Kidney epithelial cell (primary cell): Measurements from ENCODE around the gene PSD2. TPM values are rescaled to one million over a fixed set of nuclear protein-coding genes. Genes with fewer than 3 reads are reported as not detected.

Source experiments
- DNase-seq: peaks from one replicate; pipeline ENCODE4 v3.0.0-alpha.2; 2010; ENCODE audit warnings: low read depth
- H3K27me3 ChIP-seq: 2 replicates; pipeline ENCODE4 v1.6.0; 2011; ENCODE audit warnings: low read length; ENCODE audit not compliant: control insufficient read depth, insufficient read depth
- H3K36me3 ChIP-seq: 2 replicates; pipeline ENCODE4 v1.5.1; 2011; ENCODE audit warnings: low read length; ENCODE audit not compliant: control insufficient read depth, insufficient read depth
- H3K4me3 ChIP-seq: 2 replicates; pipeline ENCODE4 v1.5.1; 2011; ENCODE audit warnings: low read depth, mild to moderate bottlenecking, control low read depth, low read length
- total RNA-seq: library from RNA; depleted of rRNA; stranded (reverse); fragments of >200 nt; gene quantifications from 2 replicates; pipeline ENCODE4 v1.2.3, GENCODE V29; 2015
- TF ChIP-seq, protein P1 (sequence below): IDR thresholded peaks from 2 replicates; pipeline ENCODE4 v1.5.1; 2011; ENCODE audit warnings: mild to moderate bottlenecking, moderate library complexity, low read length, control low read depth, inconsistent platforms; ENCODE audit not compliant: insufficient read depth, poor library complexity, severe bottlenecking

The PSD2 gene
- total RNA-seq, 1 donor from 2014 or later: 0.13 TPM

DNA sequence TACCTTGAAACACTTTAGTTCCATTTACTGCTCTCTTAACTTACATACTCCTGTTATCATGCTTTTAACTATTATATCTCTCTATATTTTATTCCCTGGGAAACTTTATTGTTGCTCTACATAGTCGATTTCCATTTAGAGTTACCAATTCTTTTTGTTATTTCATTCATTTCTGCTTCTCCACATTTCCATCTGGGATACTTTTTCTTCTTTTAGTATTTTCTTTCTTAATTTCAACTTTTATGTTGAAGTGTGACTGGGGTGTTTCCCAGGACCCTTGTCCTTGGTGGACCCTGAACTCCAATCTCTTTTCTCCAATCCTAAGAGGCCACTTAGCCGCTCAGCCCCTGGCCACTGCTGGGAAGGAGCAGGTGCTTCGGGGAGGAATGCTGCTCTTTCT, 36.0 kb downstream of the PSD2 start:
- Histone ChIP-seq H3K27me3 (peaks cover 15% of the 10 kb centered on the region), H3K4me3 (no peak overlapping the region), H3K36me3 (no peaks in the 10 kb centered on the region)
- TF ChIP-seq, protein P1, sequence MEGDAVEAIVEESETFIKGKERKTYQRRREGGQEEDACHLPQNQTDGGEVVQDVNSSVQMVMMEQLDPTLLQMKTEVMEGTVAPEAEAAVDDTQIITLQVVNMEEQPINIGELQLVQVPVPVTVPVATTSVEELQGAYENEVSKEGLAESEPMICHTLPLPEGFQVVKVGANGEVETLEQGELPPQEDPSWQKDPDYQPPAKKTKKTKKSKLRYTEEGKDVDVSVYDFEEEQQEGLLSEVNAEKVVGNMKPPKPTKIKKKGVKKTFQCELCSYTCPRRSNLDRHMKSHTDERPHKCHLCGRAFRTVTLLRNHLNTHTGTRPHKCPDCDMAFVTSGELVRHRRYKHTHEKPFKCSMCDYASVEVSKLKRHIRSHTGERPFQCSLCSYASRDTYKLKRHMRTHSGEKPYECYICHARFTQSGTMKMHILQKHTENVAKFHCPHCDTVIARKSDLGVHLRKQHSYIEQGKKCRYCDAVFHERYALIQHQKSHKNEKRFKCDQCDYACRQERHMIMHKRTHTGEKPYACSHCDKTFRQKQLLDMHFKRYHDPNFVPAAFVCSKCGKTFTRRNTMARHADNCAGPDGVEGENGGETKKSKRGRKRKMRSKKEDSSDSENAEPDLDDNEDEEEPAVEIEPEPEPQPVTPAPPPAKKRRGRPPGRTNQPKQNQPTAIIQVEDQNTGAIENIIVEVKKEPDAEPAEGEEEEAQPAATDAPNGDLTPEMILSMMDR: no peak
- no peak for DNase-seq

DNA sequence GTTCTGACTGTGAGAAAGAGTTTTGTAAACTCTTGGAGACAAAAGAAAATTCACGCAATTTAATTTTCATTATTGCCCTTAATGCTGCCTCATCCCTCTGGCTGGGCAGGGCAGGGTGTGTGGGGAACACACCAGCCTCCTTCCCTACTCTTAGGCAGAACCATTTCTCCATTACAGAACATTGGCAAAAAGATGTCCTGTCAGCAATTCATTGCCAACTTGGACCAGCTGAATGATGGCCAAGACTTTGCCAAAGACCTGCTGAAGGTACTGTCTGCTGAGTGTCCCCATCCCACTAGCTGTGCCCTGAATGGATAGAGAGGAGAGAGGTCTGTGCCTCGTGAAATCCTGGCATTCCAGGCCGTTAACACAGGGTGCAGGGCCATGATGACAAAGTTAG, 37.9 kb downstream of the PSD2 start:
- Histone ChIP-seq H3K27me3 (peaks cover 12% of the 10 kb centered on the region), H3K36me3 (no peaks in the 10 kb centered on the region), H3K4me3 (no peak overlapping the region)
- DNase-seq: no peak
- TF ChIP-seq, protein P1: no peak

DNA sequence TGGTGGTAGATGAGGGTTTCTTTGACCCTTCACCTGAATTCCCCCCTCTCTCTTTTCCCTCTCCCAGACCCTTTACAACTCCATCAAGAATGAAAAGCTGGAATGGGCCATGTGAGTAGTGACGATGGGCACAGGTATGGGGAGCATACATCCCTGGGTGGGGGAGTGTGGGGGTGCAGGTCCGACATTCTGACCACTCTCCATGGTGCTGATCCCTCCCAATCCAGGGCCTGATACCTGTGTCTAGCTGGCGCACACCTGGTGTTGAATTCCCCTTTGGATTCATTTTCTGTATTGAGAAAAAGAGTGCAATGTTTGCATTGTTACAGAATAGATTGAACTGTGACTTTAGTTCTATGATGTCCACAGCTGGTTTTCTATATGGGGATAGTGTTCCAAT, 40.0 kb downstream of the PSD2 start:
- TF ChIP-seq, protein P1: no peak
- H3K27me3 ChIP-seq: peaks cover 10% of the 10 kb centered on the region
- H3K36me3 ChIP-seq: no peaks in the 10 kb centered on the region
- H3K4me3 ChIP-seq: no peak overlapping the region
- DNase-seq: no peak

DNA sequence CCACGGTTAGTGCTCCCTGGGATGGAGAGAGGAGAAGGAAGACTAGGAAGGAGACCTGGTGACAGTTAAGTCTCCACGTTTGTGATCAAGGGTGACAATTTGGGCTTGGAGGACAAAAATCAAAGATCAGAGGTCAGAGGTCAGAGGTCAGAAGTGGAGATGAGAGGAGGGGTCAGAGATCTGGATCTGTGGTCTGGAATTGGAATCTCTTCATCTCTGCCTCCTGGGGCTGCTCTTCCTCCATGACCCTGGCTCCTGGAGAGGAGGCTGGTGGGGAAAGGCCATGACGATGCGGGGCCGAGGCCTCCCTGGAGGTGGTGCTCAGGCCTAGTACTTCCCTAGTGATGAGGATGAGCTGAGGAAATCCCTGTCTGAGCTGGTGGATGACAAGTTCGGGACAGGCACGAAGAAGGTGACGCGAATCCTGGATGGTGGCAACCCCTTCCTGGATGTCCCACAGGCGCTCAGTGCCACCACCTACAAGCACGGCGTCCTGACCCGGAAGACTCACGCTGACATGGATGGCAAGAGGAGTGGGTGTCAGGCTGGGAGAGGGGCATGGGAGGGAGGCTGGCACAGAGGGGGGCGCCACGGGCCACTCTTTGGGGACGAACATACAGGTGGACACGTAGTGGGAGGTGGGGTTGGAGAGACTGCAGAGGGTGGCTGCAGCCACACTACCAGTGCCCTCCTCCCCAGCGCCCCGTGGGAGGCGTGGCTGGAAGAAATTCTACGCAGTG, 41.0 kb downstream of the PSD2 start:
- Histone ChIP-seq H3K27me3 (peaks cover 10% of the 10 kb centered on the region), H3K4me3 (no peak overlapping the region), H3K36me3 (no peaks in the 10 kb centered on the region)
- DNase-seq: no peak
- TF ChIP-seq, protein P1: no peak

DNA sequence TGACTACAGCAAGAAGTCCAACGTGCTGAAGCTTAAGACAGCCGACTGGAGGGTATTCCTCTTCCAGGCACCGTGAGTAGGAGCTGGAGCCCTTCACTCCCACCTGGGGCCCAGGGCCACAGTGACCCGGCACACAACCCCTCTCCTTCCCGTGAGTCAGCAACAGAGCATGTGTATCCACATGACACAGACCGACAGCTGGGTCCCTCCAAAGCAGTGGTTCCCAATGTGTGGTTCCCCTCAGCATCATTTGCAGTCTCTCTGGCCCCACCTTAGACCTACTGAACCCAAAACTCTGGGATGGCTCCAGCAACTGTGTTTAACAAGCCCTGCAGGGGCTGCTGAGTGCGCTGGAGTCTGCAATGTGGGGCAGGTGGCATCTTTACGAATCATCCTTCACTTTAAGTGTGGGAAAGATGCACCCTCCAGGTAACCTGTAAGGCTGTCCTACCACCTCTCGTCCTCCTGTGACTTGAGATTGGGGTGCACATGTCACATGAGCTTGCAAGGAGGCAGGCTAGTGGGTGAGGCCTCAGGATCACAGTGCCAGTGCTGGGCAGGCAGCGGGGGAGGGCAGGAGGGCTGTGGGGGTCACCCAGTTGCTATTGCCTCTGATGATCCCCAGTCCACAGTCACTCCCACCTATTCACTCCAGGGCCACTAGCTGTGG, 42.2 kb downstream of the PSD2 start:
- DNase-seq: no peak
- TF ChIP-seq, protein P1: no peak

More for the DNA sequence above, 42.2 kb downstream of the PSD2 start:
- no peaks in the 10 kb centered on the region for H3K36me3 ChIP-seq
- H3K27me3 ChIP-seq: peaks cover 8% of the 10 kb centered on the region
- no peak overlapping the region for H3K4me3 ChIP-seq
